GM23338 (cell line): ENCODE data around the gene PPCS. TPM values are rescaled to one million over a fixed set of nuclear protein-coding genes. Genes with fewer than 3 reads are reported as not detected.

Source experiments
- ATAC-seq: fragments of 200-7000 bp; cut with Tn5 transposase; 3 replicates; pipeline ENCODE4 v1.9.1; 2020
- DNase-seq: peaks from one replicate; pipeline ENCODE4 v3.0.0-alpha.2; 2015; ENCODE audit warnings: low spot score
- H2AFZ ChIP-seq: fragments of 200-600 bp; sonication (generic); 2 replicates; pipeline ENCODE4 v1.8.0; 2016; ENCODE audit warnings: antibody characterized with exemption, mild to moderate bottlenecking, moderate library complexity
- H3F3A ChIP-seq: fragments of 200-600 bp; sonication (generic); replicated peaks from 2 replicates; pipeline ENCODE4 v1.8.0; 2017; ENCODE audit warnings: antibody characterized with exemption, mixed run types, low read depth
- H3K27ac ChIP-seq: fragments of 200-600 bp; sonication (generic); 2 replicates; pipeline ENCODE4 v1.6.1; 2016; ENCODE audit warnings: low read depth
- H3K27me3 ChIP-seq: fragments of 200-600 bp; sonication (generic); 2 replicates; pipeline ENCODE4 v1.8.0; 2016; ENCODE audit warnings: mild to moderate bottlenecking, mixed run types, moderate library complexity; ENCODE audit not compliant: insufficient read depth
- H3K36me3 ChIP-seq: fragments of 200-600 bp; sonication (generic); 2 replicates; pipeline ENCODE4 v1.8.0; 2016; ENCODE audit warnings: mild to moderate bottlenecking; ENCODE audit not compliant: insufficient read depth
- H3K4me1 ChIP-seq: fragments of 200-600 bp; sonication (generic); 2 replicates; pipeline ENCODE4 v1.8.0; 2016; ENCODE audit warnings: mild to moderate bottlenecking, moderate library complexity; ENCODE audit not compliant: insufficient read depth
- H3K4me2 ChIP-seq: fragments of 200-600 bp; sonication (generic); 2 replicates; pipeline ENCODE4 v1.7.1; 2017; ENCODE audit warnings: mixed run types
- H3K4me3 ChIP-seq: fragments of 200-600 bp; sonication (generic); 2 replicates; pipeline ENCODE4 v1.6.1; 2016; ENCODE audit warnings: mixed run types
- H3K79me2 ChIP-seq: fragments of 200-600 bp; sonication (generic); replicated peaks from 2 replicates; pipeline ENCODE4 v1.8.0; 2017; ENCODE audit warnings: mild to moderate bottlenecking; ENCODE audit not compliant: insufficient read depth
- H3K9me2 ChIP-seq: fragments of 200-600 bp; sonication (generic); 2 replicates; pipeline ENCODE4 v1.8.0; 2017; ENCODE audit not compliant: insufficient read depth
- H4K20me1 ChIP-seq: fragments of 200-600 bp; sonication (generic); replicated peaks from 2 replicates; pipeline ENCODE4 v1.8.0; 2017; ENCODE audit warnings: mild to moderate bottlenecking; ENCODE audit not compliant: insufficient read depth
- H3K27ac Mint-ChIP-seq: 2 replicates; pipeline ENCODE4 v1.8.0; 2020; ENCODE audit warnings: inconsistent platforms, mild to moderate bottlenecking, moderate library complexity, mixed read lengths
- H3K27me3 Mint-ChIP-seq: 3 replicates; pipeline ENCODE4 v1.8.0; 2022; ENCODE audit warnings: low read depth, mild to moderate bottlenecking, moderate library complexity, mixed read lengths, inconsistent platforms; ENCODE audit not compliant: insufficient read depth, poor library complexity
- H3K36me3 Mint-ChIP-seq: 3 replicates; pipeline ENCODE4 v1.8.0; 2021; ENCODE audit warnings: low read depth, mild to moderate bottlenecking, inconsistent platforms, moderate library complexity, mixed read lengths
- H3K4me1 Mint-ChIP-seq: 3 replicates; pipeline ENCODE4 v1.8.0; 2020; ENCODE audit warnings: mild to moderate bottlenecking, inconsistent platforms, mixed read lengths
- H3K4me3 Mint-ChIP-seq: 3 replicates; pipeline ENCODE4 v1.8.0; 2021; ENCODE audit warnings: moderate library complexity, mild to moderate bottlenecking, inconsistent platforms, mixed read lengths
- H3K9me3 Mint-ChIP-seq: 3 replicates; pipeline ENCODE4 v1.8.0; 2020; ENCODE audit warnings: moderate library complexity, mild to moderate bottlenecking, inconsistent platforms, mixed read lengths
- CREB1 ChIP-seq: fragments of 250-450 bp; sonication (Bioruptor Pico); IDR thresholded peaks from 2 replicates; pipeline ENCODE4 v1.5.0; 2020; ENCODE audit warnings: low read depth, mild to moderate bottlenecking, moderate library complexity
- CTCF ChIP-seq, 2 experiments: fragments of 200-600 bp in 1 of 2; sonication (generic) in 1 of 2; conservative IDR thresholded peaks; 2 replicates each; pipeline versions ENCODE4 v1.5.1 to v1.6.1; 2016 to 2017; ENCODE audit warnings: antibody characterized with exemption in 2 of 2, low read depth in 2 of 2, mild to moderate bottlenecking in 2 of 2, moderate library complexity in 1 of 2
- ETS1 ChIP-seq: IDR thresholded peaks from 2 replicates; pipeline ENCODE4 v1.6.1; 2016; ENCODE audit warnings: antibody characterized with exemption
- EZH2 ChIP-seq: fragments of 200-600 bp; sonication (generic); IDR thresholded peaks from one replicate; pipeline ENCODE4 v1.8.0; 2017; ENCODE audit warnings: antibody characterized with exemption, mild to moderate bottlenecking, low read depth; ENCODE audit not compliant: unreplicated experiment
- EZH2phosphoT487 ChIP-seq: fragments of 200-600 bp; sonication (generic); IDR thresholded peaks from one replicate; pipeline ENCODE4 v1.8.1; 2018; ENCODE audit warnings: antibody characterized with exemption; ENCODE audit not compliant: unreplicated experiment
- JUNB ChIP-seq: IDR thresholded peaks from one replicate; pipeline ENCODE4 v1.6.1; 2016; ENCODE audit warnings: antibody characterized with exemption; ENCODE audit not compliant: unreplicated experiment
- NANOG ChIP-seq: IDR thresholded peaks from 2 replicates; pipeline ENCODE4 v1.6.1; 2016; ENCODE audit warnings: antibody characterized with exemption, borderline replicate concordance
- POLR2AphosphoS5 ChIP-seq: IDR thresholded peaks from 2 replicates; pipeline ENCODE4 v1.6.1; 2016; ENCODE audit warnings: antibody characterized with exemption, low read depth
- STAT1 ChIP-seq: IDR thresholded peaks from one replicate; pipeline ENCODE4 v1.6.1; 2016; ENCODE audit warnings: antibody characterized with exemption; ENCODE audit not compliant: unreplicated experiment
- ZNF114 ChIP-seq: fragments of 250-450 bp; sonication (Bioruptor Pico); IDR thresholded peaks from 2 replicates; pipeline ENCODE4 v1.5.0; 2020; ENCODE audit warnings: mild to moderate bottlenecking, moderate library complexity
- ZNF331 ChIP-seq: fragments of 250-450 bp; sonication (Bioruptor Pico); IDR thresholded peaks from 2 replicates; pipeline ENCODE4 v1.5.0; 2020; ENCODE audit warnings: low read depth, mild to moderate bottlenecking, moderate library complexity
- ZNF462 ChIP-seq: fragments of 250-450 bp; sonication (Bioruptor Pico); IDR thresholded peaks from 2 replicates; pipeline ENCODE4 v1.5.0; 2020; ENCODE audit warnings: mild to moderate bottlenecking, moderate library complexity
- polyA plus RNA-seq: library from polyadenylated mRNA; unstranded; fragments of >200 nt; fragmentation: Nextera tagmentation; extraction: Ambion mirVana; gene quantifications from 2 replicates; pipeline ENCODE4 v1.2.1, GENCODE V29; 2016
- total RNA-seq: library from RNA; depleted of rRNA; stranded (reverse); fragments of >200 nt; shearing (Covaris generic); gene quantifications from 2 replicates; pipeline ENCODE4 v1.2.3, GENCODE V29; 2014

The PPCS gene
- total and polyA plus RNA-seq, 2 experiments from 2014 or later = 35.6 to 47.6 TPM

GRCh38 chr1:42466030-42466429 lies 9.7 kb downstream of the PPCS start:
- H3K4me3 Mint-ChIP-seq = no peak overlapping the region
- H3K9me3 Mint-ChIP-seq = no peaks in the 10 kb centered on the region
- H4K20me1 ChIP-seq = no peaks in the 10 kb centered on the region
- H2AFZ ChIP-seq = no peak overlapping the region
- peaks cover 7% of the 10 kb centered on the region; the same call in 1 of the 2 replicates for H3K27me3 ChIP-seq
- H3F3A ChIP-seq = no peaks in the 10 kb centered on the region
- no peaks in the 10 kb centered on the region for H3K36me3 ChIP-seq
- H3K4me1 Mint-ChIP-seq = peaks cover 12% of the 10 kb centered on the region
- no peaks in the 10 kb centered on the region for H3K27me3 Mint-ChIP-seq
- no peaks in the 10 kb centered on the region for H3K36me3 Mint-ChIP-seq
- DNase-seq = no peak
- H3K4me3 ChIP-seq = no peak overlapping the region
- H3K27ac Mint-ChIP-seq = no peak overlapping the region
- H3K4me1 ChIP-seq = peaks cover 8% of the 10 kb centered on the region
- H3K9me2 ChIP-seq = no peaks in the 10 kb centered on the region
- TF ChIP-seq EZH2phosphoT487 = no peak
- no peak for TF ChIP-seq NANOG
- TF ChIP-seq ZNF114 (CRISPR knock-in tag) = no peak
- no peak for TF ChIP-seq ETS1
- TF ChIP-seq CREB1 (CRISPR knock-in tag) = no peak
- H3K79me2 ChIP-seq = no peaks in the 10 kb centered on the region
- no peak overlapping the region for H3K27ac ChIP-seq
- H3K4me2 ChIP-seq = no peak overlapping the region
- no peak for ATAC-seq

- Histone ChIP-seq H3K4me1 (no peaks in the 10 kb centered on the region), H2AFZ (no peak overlapping the region), H3K4me2 (no peak overlapping the region), H3F3A (no peaks in the 10 kb centered on the region), H4K20me1 (no peaks in the 10 kb centered on the region), H3K27me3 (no peaks in the 10 kb centered on the region), H3K36me3 (no peaks in the 10 kb centered on the region), H3K4me3 (no peak overlapping the region), H3K79me2 (no peaks in the 10 kb centered on the region), H3K9me2 (no peaks in the 10 kb centered on the region), H3K27ac (no peak overlapping the region)
- ATAC-seq (no peak), DNase-seq (no peak)
- H3K9me3 Mint-ChIP-seq = no peaks in the 10 kb centered on the region
- no peaks in the 10 kb centered on the region for H3K4me1 Mint-ChIP-seq
- H3K27me3 Mint-ChIP-seq = no peaks in the 10 kb centered on the region
- H3K4me3 Mint-ChIP-seq = no peak overlapping the region
- no peaks in the 10 kb centered on the region for H3K36me3 Mint-ChIP-seq
- no peak overlapping the region for H3K27ac Mint-ChIP-seq
- TF ChIP-seq JUNB (no peak), POLR2AphosphoS5 (no peak), NANOG (no peak), ZNF462 (CRISPR knock-in tag) (no peak), EZH2phosphoT487 (no peak), CTCF (conservative IDR thresholded peaks at IDR 0.05; ENCODE audit: low read depth in 2 of 2) (no peak), CREB1 (CRISPR knock-in tag) (no peak), STAT1 (no peak), EZH2 (no peak), ZNF331 (CRISPR knock-in tag) (no peak), ETS1 (no peak), ZNF114 (CRISPR knock-in tag) (no peak)
Observed at GRCh38 chr1:42469727-42470126, 13.4 kb downstream of the PPCS start.
